H9 (cell line): ENCODE measurements around the gene ZNF341. TPM values are rescaled to one million over a fixed set of nuclear protein-coding genes. Genes with fewer than 3 reads are reported as not detected.

Source experiments
- DNase-seq: peaks from one replicate; pipeline ENCODE4 v3.0.0-alpha.2; 2017
- H2AFZ ChIP-seq: one replicate; pipeline ENCODE4 v1.6.1; 2013; ENCODE audit warnings: mild to moderate bottlenecking, low read length, control low read depth, moderate library complexity
- H2AK5ac ChIP-seq: 2 replicates; pipeline ENCODE4 v1.6.1; 2013; ENCODE audit warnings: low read length, control low read depth, mixed read lengths; ENCODE audit not compliant: insufficient read length
- H2BK120ac ChIP-seq: one replicate; pipeline ENCODE4 v1.6.1; 2013; ENCODE audit warnings: low read depth, mild to moderate bottlenecking, low read length, control low read depth, inconsistent platforms; ENCODE audit not compliant: poor library complexity, severe bottlenecking
- H2BK12ac ChIP-seq: 2 replicates; pipeline ENCODE4 v1.6.1; 2013; ENCODE audit warnings: low read length, control low read depth, mixed read lengths, low read depth; ENCODE audit not compliant: insufficient read length
- H2BK15ac ChIP-seq: 2 replicates; pipeline ENCODE4 v1.6.1; 2013; ENCODE audit warnings: low read depth, low read length, control low read depth
- H2BK20ac ChIP-seq: one replicate; pipeline ENCODE4 v1.6.1; 2013; ENCODE audit warnings: low read depth, mild to moderate bottlenecking, low read length, control low read depth, inconsistent platforms; ENCODE audit not compliant: poor library complexity, severe bottlenecking
- H2BK5ac ChIP-seq: 2 replicates; pipeline ENCODE4 v1.6.1; 2013; ENCODE audit warnings: low read length, control low read depth, mixed read lengths; ENCODE audit not compliant: insufficient read length
- H3K14ac ChIP-seq: 2 replicates; pipeline ENCODE4 v1.6.1; 2013; ENCODE audit warnings: low read length, control low read depth; ENCODE audit not compliant: insufficient read depth
- H3K18ac ChIP-seq: 2 replicates; pipeline ENCODE4 v1.6.1; 2013; ENCODE audit warnings: low read depth, mild to moderate bottlenecking, mixed read lengths, low read length, control low read depth; ENCODE audit not compliant: insufficient read length
- H3K23ac ChIP-seq: 2 replicates; pipeline ENCODE4 v1.6.1; 2013; ENCODE audit warnings: low read length, control low read depth, mixed read lengths, low read depth; ENCODE audit not compliant: insufficient read length
- H3K23me2 ChIP-seq: 2 replicates; pipeline ENCODE4 v1.6.1; 2013; ENCODE audit warnings: low read depth, mild to moderate bottlenecking, mixed read lengths, low read length, control low read depth; ENCODE audit not compliant: insufficient read length, poor library complexity, severe bottlenecking
- H3K27ac ChIP-seq: 2 replicates; pipeline ENCODE4 v1.5.1; 2013; ENCODE audit warnings: low read length, control low read depth, mixed read lengths, low read depth; ENCODE audit not compliant: insufficient read length
- H3K27me3 ChIP-seq: 2 replicates; pipeline ENCODE4 v1.6.1; 2013; ENCODE audit warnings: low read length, control low read depth, inconsistent platforms; ENCODE audit not compliant: insufficient read depth
- H3K4ac ChIP-seq: 2 replicates; pipeline ENCODE4 v1.6.1; 2013; ENCODE audit warnings: low read depth, mild to moderate bottlenecking, control low read depth, inconsistent platforms, low read length, moderate library complexity
- H3K4me1 ChIP-seq: 2 replicates; pipeline ENCODE4 v1.6.1; 2013; ENCODE audit warnings: low read length, control low read depth, inconsistent platforms; ENCODE audit not compliant: insufficient read depth
- H3K4me2 ChIP-seq: 2 replicates; pipeline ENCODE4 v1.6.1; 2013; ENCODE audit warnings: low read length, control low read depth, mixed read lengths; ENCODE audit not compliant: insufficient read length, insufficient read depth
- H3K56ac ChIP-seq: 2 replicates; pipeline ENCODE4 v1.6.1; 2013; ENCODE audit warnings: low read depth, mild to moderate bottlenecking, mixed read lengths, low read length, control low read depth; ENCODE audit not compliant: insufficient read length
- H3K79me1 ChIP-seq: 2 replicates; pipeline ENCODE4 v1.6.1; 2013; ENCODE audit warnings: low read depth, mild to moderate bottlenecking, moderate library complexity, low read length, control low read depth, inconsistent platforms; ENCODE audit not compliant: insufficient read depth, poor library complexity, severe bottlenecking
- H3K79me2 ChIP-seq: 2 replicates; pipeline ENCODE4 v1.6.1; 2013; ENCODE audit warnings: low read length, control low read depth, inconsistent platforms; ENCODE audit not compliant: insufficient read depth
- H3K9ac ChIP-seq: 2 replicates; pipeline ENCODE4 v1.6.1; 2013; ENCODE audit warnings: low read length, control low read depth, mixed read lengths; ENCODE audit not compliant: insufficient read length; ENCODE audit errors: extremely low read depth
- H3K9me3 ChIP-seq: one replicate; pipeline ENCODE4 v1.6.1; 2013; ENCODE audit warnings: low read depth, low read length, inconsistent platforms; ENCODE audit not compliant: control insufficient read depth
- H3T11ph ChIP-seq: one replicate; pipeline ENCODE4 v1.6.1; 2013; ENCODE audit warnings: mild to moderate bottlenecking, low read length, control low read depth, inconsistent platforms
- H4K20me1 ChIP-seq: one replicate; pipeline ENCODE4 v1.6.1; 2013; ENCODE audit not compliant: control insufficient read depth, insufficient read length, insufficient read depth
- H4K5ac ChIP-seq: 2 replicates; pipeline ENCODE4 v1.6.1; 2013; ENCODE audit warnings: low read depth, mild to moderate bottlenecking, mixed read lengths, low read length, control low read depth; ENCODE audit not compliant: insufficient read length
- H4K8ac ChIP-seq: replicated peaks from 2 replicates; pipeline ENCODE4 v1.6.1; 2013; ENCODE audit warnings: low read length, control low read depth, mixed read lengths, low read depth; ENCODE audit not compliant: insufficient read length
- H4K91ac ChIP-seq: 2 replicates; pipeline ENCODE4 v1.6.1; 2013; ENCODE audit warnings: low read depth, mild to moderate bottlenecking, moderate library complexity, mixed read lengths, low read length, control low read depth; ENCODE audit not compliant: insufficient read length
- H3K27ac Mint-ChIP-seq, 3 experiments: 2 replicates in 2 of 3; 3 replicates in 1 of 3; pipeline ENCODE4 v1.8.0; 2020 to 2021; ENCODE audit warnings: mixed read lengths in 3 of 3, mild to moderate bottlenecking in 1 of 3, moderate library complexity in 1 of 3
- H3K27me3 Mint-ChIP-seq: 2 replicates; pipeline ENCODE4 v1.8.0; 2021; ENCODE audit warnings: low read depth, mild to moderate bottlenecking, moderate library complexity, mixed read lengths
- H3K36me3 Mint-ChIP-seq, 3 experiments: 2 replicates in 2 of 3; 3 replicates in 1 of 3; pipeline ENCODE4 v1.8.0; 2020 to 2021; ENCODE audit warnings: low read depth in 3 of 3, mixed read lengths in 3 of 3; ENCODE audit not compliant: insufficient read depth in 1 of 3
- H3K4me1 Mint-ChIP-seq, 2 experiments: 2 replicates each; pipeline ENCODE4 v1.8.0; 2020; ENCODE audit warnings: mixed read lengths in 2 of 2
- H3K4me3 Mint-ChIP-seq, 2 experiments: 2 replicates in 1 of 2; 3 replicates in 1 of 2; pipeline ENCODE4 v1.8.0; 2020 to 2021; ENCODE audit warnings: mild to moderate bottlenecking in 2 of 2, mixed read lengths in 2 of 2, moderate library complexity in 1 of 2
- H3K9me3 Mint-ChIP-seq, 2 experiments: 2 replicates in 1 of 2; 3 replicates in 1 of 2; pipeline ENCODE4 v1.8.0; 2020; ENCODE audit warnings: mild to moderate bottlenecking in 2 of 2, mixed read lengths in 2 of 2, moderate library complexity in 1 of 2
- CTCF ChIP-seq: fragments of 200-600 bp; sonication (generic); conservative IDR thresholded peaks from 3 replicates; pipeline ENCODE4 v1.8.0; 2021; ENCODE audit warnings: antibody characterized with exemption, mild to moderate bottlenecking
- WGBS: extraction: QIAGEN DNeasy Blood & Tissue Kit; methylation state at CpG from one replicate; pipeline ENCODE4 v1.1.7; 2013; ENCODE audit warnings: missing lambda C conversion rate, low lambda C conversion rate, mixed read lengths; ENCODE audit not compliant: insufficient read length; ENCODE audit errors: extremely low coverage; 5-methylcytosine and 5-hydroxymethylcytosine counted together
- total RNA-seq: library from RNA; stranded (reverse); gene quantifications from 2 replicates; pipeline ENCODE4 v1.2.1, GENCODE V29; 2021

Gene ZNF341
- total RNA-seq, 1 experiment from 2014 or later: 5.2 TPM

- H3K4me3 Mint-ChIP-seq: no peak overlapping the region
These were observed 96.6 kb downstream of the ZNF341 start for GRCh38 chr20:33828326-33828844.

More at GRCh38 chr20:33828326-33828844, 96.6 kb downstream of the ZNF341 start:
- H2AK5ac ChIP-seq: no peak overlapping the region
- H3K27ac ChIP-seq: no peak overlapping the region
- H4K5ac ChIP-seq: no peak overlapping the region
- no peaks in the 10 kb centered on the region for H3K23me2 ChIP-seq
- no peak overlapping the region for H3K23ac ChIP-seq
- Mint-ChIP-seq H3K36me3 (peaks cover 1 to 4% (median 4%) of the 10 kb centered on the region in 3 experiments; a peak in 3 of 7 replicates), H3K27me3 (no peaks in the 10 kb centered on the region), H3K9me3 (no peaks in the 10 kb centered on the region), H3K4me1 (peaks cover 61 to 66% of the 10 kb centered on the region in 2 experiments), H3K27ac (peak overlapping the region; percentile 31 to 63 (median 44); a peak in 3 of 7 replicates)
- no peak overlapping the region for H3T11ph ChIP-seq
- H3K9ac ChIP-seq: no peak overlapping the region
- H2BK20ac ChIP-seq: no peak overlapping the region
- H4K20me1 ChIP-seq: no peaks in the 10 kb centered on the region
- H3K79me1 ChIP-seq: no peaks in the 10 kb centered on the region
- no peak overlapping the region for H3K56ac ChIP-seq
- no peak overlapping the region for H4K91ac ChIP-seq
- H2AFZ ChIP-seq: no peak overlapping the region
- TF ChIP-seq CTCF: no peak
- H2BK15ac ChIP-seq: no peak overlapping the region
- H2BK12ac ChIP-seq: no peak overlapping the region
- no peak overlapping the region for H3K4ac ChIP-seq
- no peak overlapping the region for H3K18ac ChIP-seq
- WGBS: no CpG with 5 or more reads among the region's 9 CpGs
- peaks cover 2% of the 10 kb centered on the region; the same call in 1 of the 2 replicates for H3K79me2 ChIP-seq
- H4K8ac ChIP-seq: no peak overlapping the region
- DNase-seq: no peak
- H3K27me3 ChIP-seq: no peaks in the 10 kb centered on the region
- no peak overlapping the region for H3K4me2 ChIP-seq
- H3K14ac ChIP-seq: no peak overlapping the region
- no peaks in the 10 kb centered on the region for H3K9me3 ChIP-seq
- H2BK120ac ChIP-seq: no peak overlapping the region
- peaks cover 9% of the 10 kb centered on the region for H3K4me1 ChIP-seq
- H2BK5ac ChIP-seq: no peak overlapping the region
